ENCODE results near the gene NKX3-2.
"Not testable (repeated sequence)": the region's sequence is repeated elsewhere in the genome, so short reads cannot be mapped to it uniquely, and the experiment has no call there.

The NKX3-2 gene

DNA sequence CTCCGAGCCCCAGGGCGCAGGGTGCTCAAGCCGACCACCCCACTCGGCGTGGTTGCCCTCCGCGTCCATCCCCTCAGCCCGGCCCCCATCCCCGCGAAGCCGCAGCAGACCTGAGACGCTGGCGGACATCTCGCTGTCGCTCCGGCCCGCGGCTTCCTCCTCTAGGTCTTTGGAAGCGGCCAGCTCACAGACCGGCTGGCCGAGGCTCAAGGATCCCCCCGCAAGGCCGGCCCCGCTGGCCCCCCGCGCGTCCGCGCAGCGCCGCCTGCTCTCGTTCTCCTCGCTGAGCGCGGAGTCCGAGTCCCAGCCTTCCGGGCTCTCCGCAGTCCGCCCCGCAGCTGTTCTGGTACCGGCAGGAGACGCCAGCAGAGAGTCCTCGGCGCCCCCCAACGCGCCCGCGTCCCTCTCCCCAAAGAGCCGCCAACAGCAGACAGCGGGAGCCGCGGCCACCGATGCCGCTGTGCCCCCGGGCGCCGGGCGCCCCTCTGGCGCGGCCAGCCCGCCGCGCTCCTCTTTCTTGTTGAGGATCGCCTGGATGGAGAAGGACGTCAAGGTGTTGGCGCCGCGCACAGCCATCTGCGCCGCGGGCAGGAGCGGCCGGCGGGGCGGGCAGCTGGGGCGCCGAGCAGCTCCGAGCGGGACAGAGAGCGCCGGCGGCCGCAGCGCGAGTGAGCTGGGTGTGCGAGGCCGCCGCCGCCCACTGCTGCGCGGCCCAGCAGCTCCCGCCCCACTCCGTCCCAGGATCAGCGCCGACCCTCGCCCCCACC, at the start of gene NKX3-2:
TSS of gene NKX3-2 (minus strand) at position 670 of the 767 bp plus-strand sequence. CDS start at position 576, 94 bp downstream.
- no peak for DNase-seq (ENCODE audit: low read depth in 1 of 2, low spot score in 1 of 2)

DNA sequence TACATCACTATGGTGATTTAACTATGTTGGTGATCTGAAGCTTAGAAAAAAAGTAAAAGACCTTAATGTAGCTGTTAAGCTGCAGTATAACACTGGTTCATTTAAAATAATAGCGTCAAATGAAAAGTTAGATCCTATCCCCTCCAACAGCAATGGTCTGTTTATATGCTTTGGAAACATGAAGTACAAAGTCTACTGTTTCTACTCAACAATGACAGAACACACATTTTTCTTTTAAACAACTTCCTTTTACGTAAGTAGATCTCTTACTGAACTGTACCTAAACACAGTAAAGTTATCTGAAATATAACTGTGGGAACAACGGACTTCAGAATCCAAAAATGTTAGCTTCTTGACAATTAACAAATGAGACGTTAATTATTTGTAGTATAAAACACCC, 47.9 kb upstream of the NKX3-2 start:
- DNase-seq (ENCODE audit: low read depth in 1 of 2, low spot score in 1 of 2): no peak

- DNase-seq (ENCODE audit: low read depth in 1 of 2, low spot score in 1 of 2): no peak
These were observed 46.5 kb upstream of the NKX3-2 start for GRCh38 chr4:13590766-13591165.

DNA sequence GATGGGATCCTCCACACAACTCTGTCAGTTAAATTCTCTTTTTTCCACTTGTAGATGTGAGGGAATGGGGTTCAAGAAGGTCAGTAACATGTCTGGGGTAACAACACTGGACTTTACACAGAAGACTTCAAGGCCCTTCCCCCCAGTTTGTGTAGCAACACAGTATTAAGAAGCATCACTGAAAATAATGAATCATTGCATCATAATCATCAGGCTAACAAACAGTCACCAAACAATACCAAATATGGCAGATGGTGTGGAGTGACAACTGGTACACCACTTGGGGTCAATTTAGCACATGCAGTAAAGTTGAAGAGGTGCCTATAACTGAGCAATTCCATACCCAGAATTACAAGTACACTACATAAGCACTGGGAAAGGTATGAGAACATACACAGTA, 44.6 kb upstream of the NKX3-2 start:
- no peak for DNase-seq (ENCODE audit: low read depth in 1 of 2, low spot score in 1 of 2)

GRCh38 chr4:13584481-13584880, 40.2 kb upstream of the NKX3-2 start:
- no peak for DNase-seq (ENCODE audit: low read depth in 1 of 2, low spot score in 1 of 2)

- no peak for DNase-seq (ENCODE audit: low read depth in 1 of 2, low spot score in 1 of 2)
These were observed 35.7 kb upstream of the NKX3-2 start for GRCh38 chr4:13580036-13580435.

DNA sequence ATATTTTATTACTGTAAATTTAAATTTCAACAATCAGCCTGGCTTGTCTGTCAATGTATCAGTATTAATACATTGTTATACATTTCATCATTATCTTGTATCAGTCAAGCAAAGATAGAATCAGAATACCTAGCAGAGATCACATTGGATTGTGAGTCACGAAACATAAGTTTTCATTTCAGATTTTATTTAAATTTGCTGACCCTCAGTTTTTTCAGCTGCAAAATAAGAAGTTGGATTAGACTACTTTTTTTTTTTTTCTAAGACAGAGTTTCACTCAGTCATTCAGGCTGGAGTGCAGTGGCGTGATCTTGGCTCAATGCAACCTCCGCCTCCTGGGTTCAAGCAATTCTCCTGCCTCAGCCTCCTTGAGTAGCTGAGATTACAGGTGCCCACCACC, 33.4 kb upstream of the NKX3-2 start:
- DNase-seq (ENCODE audit: low read depth in 1 of 2, low spot score in 1 of 2): no peak

- no peak for DNase-seq (ENCODE audit: low read depth in 1 of 2, low spot score in 1 of 2)
These were observed 26.6 kb upstream of the NKX3-2 start for GRCh38 chr4:13570916-13571315.

GRCh38 chr4:13567125-13567524, 22.8 kb upstream of the NKX3-2 start:
- no peak for DNase-seq (ENCODE audit: low read depth in 1 of 2, low spot score in 1 of 2)

DNA sequence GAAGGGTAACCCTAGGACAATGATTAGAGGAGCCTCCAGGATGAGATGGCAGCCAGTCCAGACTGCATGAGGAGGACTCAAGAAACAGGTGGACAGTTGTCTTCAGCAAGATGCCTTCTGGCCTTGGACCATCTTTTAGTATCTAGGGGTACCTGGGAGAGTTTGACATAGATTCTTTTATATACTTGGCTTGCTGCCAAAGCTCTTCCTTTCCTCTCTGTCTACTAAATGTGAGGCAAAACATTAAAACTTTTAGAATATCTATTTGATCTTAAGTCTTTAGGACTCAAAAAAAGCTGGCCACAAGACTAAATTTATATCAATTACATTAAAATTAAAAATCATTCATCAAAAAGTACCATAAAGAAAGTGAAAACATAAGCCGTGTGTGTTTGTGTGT, 18.6 kb upstream of the NKX3-2 start:
- no peak for DNase-seq (ENCODE audit: low read depth in 1 of 2, low spot score in 1 of 2)

DNA sequence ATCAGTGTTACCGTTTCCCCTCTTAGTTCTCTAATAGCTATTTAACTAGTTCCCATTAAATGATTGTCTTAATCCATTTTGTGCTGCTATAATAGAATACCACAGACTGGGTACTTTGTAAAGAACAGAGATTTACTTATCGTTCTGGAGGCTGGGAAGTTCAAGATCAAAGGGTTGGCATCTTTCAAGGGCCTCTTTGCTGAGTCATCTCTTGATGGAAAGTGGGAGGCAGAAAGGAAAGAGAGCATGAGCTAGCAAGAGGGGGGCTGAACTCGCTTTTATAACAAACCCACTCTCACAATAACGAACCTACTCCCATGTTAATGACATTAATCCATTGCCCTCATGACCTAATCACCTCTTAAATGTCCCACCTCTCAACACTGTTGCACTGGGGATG, 17.4 kb upstream of the NKX3-2 start:
- DNase-seq (ENCODE audit: low read depth in 1 of 2, low spot score in 1 of 2): no peak

DNA sequence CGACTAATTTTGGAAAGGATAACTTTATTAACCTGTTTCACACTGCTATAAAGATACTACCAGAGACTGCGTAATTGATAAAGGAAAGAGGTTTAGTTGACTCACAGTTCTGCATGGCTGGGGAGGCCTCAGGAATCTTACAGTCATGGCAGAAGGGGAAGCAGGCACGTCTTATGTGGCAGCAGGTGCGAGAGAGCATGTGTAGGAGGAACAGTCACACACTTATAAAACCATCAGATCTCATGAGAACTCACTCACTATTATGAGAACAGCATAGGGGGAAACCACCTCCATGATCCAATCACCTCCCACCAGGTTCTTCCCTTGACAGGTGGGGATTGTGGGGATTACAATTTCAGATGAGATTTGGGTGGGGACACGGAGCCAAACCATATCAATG, 15.8 kb upstream of the NKX3-2 start:
- not testable (repeated sequence) for DNase-seq (ENCODE audit: low read depth in 1 of 2, low spot score in 1 of 2)

DNA sequence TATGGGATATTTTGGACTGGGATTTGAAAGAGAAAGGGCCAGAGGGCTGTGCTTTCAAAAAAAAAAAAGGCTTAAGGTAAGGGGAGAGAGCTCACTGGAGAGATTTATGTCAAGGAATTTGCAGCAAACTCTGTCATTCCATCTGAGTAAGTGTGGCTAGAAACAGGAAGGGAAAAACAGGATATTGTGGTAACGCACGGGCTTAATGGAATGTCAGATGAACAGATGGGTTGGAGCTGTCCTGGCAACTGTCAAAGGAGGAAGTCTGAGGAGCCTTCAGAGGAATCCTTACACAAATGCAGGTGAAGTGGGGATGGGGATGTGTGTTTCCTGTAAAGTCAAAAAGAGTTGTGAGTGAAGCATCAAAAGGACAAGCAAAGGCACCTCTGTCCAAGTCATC, 15.1 kb upstream of the NKX3-2 start:
- no peak for DNase-seq (ENCODE audit: low read depth in 1 of 2, low spot score in 1 of 2)

DNA sequence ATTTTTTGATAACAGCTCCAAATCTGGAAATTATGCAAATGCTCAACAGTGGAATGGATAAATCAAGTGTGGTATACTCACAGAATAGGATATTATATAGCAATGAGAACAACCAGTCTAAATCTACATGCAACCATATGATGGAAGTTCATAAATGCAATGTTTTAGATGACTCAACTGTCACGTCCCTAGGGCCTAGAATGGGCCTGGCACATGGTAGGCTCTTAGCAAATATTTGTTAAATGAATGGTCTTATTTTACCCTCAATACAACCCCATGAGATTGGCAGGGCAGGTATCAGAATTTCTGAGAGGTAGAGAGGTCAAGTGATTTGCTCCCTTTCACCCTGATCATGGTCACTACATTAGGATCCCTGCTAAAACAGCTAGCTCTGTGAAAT, 14.6 kb upstream of the NKX3-2 start:
- DNase-seq (ENCODE audit: low read depth in 1 of 2, low spot score in 1 of 2): no peak

GRCh38 chr4:13555325-13555724, 11.0 kb upstream of the NKX3-2 start:
- no peak for DNase-seq (ENCODE audit: low read depth in 1 of 2, low spot score in 1 of 2)

- DNase-seq (ENCODE audit: low read depth in 1 of 2, low spot score in 1 of 2): no peak
These were observed 8.8 kb upstream of the NKX3-2 start for GRCh38 chr4:13553081-13553480.

DNA sequence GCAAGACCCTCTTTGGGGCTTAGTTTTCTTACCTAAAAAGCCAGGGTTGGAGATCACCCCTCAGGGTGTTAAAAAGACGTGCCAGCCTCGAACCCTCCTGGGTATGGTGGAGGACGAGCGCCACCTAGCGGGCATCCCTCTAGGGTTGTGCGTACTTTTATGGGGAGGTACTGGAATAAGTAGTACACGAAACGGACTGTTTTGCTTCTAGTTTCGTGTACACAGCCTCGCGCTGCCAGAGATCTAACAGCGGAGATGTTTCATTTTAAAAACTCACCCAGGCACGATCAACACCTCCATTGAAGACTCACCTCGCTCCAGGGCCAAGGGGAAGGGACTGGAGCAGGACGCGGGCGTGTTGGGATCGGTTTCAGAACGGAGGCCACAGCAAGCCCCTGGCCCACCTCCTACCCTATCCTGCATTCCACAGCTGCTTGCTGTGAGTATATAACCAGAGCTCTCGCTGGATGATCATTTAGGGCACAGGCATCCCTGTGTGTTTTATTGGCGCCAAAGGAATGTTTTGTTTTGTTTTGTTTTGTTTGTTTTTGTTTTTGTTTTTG, 4.8 kb upstream of the NKX3-2 start:
- peak; percentile 52 to 85 for DNase-seq (ENCODE audit: low read depth in 1 of 2, low spot score in 1 of 2)

DNA sequence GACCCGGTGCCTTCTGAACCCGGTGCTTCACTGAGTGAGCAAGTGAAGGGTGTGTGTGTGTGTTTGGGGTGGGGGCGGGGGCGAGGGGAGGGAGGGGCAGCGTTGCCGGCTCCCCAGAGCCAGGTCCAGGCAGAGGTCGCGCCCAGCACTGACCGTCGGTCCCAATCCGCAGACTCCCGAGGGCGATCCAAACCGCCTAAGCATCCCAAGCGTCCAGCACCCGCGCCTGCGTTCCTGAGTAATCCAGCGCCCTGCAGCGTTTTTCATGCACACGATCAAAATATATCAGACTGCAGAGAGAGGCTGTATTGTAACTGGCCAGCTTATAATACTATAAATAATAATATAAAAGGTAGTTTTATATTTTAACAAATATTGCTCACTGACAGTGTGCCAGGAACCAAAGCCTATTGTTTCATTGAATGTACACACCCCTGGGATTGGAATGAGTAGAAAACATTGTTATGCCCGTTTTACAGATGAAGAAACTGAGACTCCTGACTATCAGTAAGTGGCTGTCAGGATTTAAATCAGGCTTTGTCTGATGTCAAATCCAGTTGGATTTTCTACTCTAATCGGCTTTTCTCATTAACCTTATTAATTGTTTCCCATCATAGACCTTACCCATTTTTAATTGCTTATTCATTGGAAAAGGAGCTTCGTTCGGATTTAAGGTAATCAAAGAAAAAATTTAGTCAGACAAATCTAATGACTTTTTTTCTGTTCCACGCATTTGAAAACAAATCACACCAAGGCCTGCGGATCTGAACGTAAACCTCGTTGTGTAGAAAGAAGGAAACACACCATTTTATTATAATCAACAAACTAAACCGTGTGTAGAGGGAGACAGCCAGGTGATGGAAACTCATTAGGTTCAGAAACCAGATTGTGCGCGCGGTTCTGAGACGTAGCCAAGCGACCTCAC, 4.0 kb upstream of the NKX3-2 start:
- no peak for DNase-seq (ENCODE audit: low read depth in 1 of 2, low spot score in 1 of 2)

DNA sequence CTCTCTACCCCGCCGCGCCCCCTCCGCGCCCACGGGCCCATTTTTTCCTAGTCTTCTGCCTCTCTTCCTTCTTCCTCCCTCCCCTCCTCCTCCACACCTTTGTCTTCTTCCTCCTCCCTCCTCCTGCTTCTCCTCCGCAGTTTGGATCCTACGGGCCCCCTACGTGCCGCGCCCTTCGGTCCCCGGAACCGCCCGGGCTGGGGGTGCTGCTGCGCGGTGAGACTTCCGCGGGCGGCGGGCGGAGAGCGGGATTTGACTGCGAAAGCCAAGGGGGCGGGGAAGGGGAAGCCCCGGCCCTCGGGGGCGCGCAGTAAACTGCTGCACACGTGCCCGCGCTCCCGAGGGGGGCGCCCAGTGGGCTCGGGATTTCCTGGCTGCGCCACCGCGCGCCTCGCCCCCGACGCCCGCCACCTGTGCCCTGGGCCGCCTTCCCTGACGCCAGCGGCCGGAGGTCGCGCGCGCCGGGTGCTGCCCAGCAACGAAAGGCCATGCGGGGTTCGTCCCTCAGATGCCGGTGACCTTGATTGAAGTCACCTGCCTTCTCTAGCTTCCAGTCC, 3.3 kb upstream of the NKX3-2 start:
- no peak for DNase-seq (ENCODE audit: low read depth in 1 of 2, low spot score in 1 of 2)

- no peak for DNase-seq (ENCODE audit: low read depth in 1 of 2, low spot score in 1 of 2)
These were observed 2.7 kb upstream of the NKX3-2 start for GRCh38 chr4:13546941-13547484.
